Right renal cortex interstitium (tissue), 3 donors: ENCODE data around the gene ZNF488. TPM values are rescaled to one million over a fixed set of nuclear protein-coding genes. Genes with fewer than 3 reads are reported as not detected.
"Not testable (repeated sequence)": the region's sequence is repeated elsewhere in the genome, so short reads cannot be mapped to it uniquely, and the experiment has no call there.

Experiments
- DNase-seq, 3 donors: peaks; one replicate each; pipeline ENCODE4 v3.0.0-alpha.2; 2013; ENCODE audit warnings: low read depth in 3 of 3, low spot score in 2 of 3
- polyA plus RNA-seq, 3 donors: library from polyadenylated mRNA; unstranded; fragments of 120-200 nt; gene quantifications; one replicate each; pipeline ENCODE4 v1.2.1, GENCODE V29; 2013; ENCODE audit not compliant: insufficient read length in 3 of 3

The ZNF488 gene
- polyA plus RNA-seq, 3 donors: 5.9 to 6.6 (median 6.4) TPM

DNA sequence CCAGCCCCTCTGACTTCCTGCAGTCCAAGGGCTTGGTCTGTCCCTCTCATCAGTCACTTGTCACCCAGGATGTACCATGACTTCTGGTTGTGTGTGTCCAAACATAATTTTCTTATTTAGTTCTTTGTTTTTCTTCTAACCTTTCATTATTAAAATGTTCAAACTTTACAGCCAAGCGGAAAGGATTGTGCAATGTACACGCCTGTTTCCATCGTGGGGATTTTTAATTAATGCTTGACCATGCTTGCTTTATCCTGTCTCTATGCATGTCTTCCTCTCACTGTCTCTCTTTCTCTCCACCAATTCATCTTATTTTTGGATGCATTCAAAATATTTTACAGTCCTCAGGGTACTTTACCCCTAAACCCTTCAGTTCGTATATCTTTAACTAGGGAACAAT lies 26.2 kb upstream of the ZNF488 start:
- DNase-seq: no peak

DNA sequence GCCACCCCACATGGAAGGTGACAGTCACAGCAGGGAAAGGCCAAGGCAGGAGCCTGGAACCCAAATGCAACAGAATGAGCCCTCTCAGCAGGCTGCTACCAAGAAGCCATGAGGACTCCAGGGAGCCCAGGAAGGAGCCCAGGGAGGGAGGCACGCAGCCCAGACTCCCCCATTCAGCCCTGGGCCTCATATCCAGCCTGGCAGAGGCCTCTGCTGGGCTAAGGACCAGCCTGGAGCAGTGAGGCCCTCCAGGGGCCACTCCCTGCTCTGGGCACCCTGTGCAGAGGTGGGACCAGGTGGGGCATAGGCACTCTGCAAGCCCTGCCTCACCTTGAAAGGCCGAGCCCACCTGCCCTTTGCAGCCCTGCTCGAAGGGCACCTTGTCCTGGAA lies 25.8 kb upstream of the ZNF488 start:
- DNase-seq: no peak

DNA sequence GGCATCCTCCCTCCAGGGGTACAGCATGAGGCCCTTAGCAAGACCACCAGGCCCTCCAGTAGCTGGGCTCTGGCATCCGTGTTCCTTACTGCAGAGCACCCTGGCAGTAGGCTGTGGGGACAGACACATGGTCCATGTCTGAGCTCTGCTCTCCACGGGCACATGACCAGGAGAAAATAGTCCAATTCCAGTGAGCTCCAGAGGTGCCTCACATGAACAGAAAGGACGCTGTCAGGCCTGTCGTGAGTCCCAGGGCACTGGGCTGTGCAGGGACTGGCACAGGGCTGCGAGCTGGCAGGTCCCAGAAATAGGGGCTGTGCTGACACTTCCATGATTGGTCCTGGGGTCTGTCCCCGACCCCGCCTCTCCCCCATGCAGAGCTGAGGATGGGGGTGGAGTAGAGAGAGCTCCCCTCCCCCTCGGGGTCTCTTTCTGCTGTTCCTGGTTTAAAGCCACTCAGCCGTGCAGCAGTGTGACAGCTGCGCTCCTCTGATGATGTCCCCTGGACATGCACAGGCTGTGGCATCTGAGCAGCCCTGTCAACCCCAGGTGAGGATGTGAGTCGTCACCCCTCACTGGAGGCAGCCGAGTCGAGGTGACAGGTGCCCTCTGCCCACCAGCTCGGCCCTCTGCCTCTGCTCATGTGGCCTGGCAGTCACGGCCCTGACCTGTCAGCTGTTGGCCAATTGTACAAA lies 25.2 kb upstream of the ZNF488 start:
- DNase-seq: no peak

DNA sequence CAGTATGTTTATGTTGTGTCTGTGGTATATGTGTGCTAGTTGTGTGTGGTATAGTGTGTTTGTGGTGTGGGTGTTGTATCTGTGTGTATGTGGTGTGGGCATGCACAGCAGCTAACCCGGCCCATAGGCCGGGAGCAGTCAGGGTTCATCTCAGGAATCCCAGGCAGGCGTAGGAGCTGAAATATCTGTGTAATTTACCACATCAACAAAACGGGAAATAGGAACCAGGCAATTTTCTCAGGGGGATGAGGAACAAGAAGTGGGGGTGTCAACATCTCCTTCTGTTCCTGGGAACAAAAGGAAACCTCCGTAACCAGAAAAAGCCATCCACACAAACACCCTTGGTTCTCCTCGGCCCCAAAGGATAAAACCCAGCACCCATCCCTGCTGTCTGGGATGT lies 24.5 kb upstream of the ZNF488 start:
- DNase-seq: no peak

DNA sequence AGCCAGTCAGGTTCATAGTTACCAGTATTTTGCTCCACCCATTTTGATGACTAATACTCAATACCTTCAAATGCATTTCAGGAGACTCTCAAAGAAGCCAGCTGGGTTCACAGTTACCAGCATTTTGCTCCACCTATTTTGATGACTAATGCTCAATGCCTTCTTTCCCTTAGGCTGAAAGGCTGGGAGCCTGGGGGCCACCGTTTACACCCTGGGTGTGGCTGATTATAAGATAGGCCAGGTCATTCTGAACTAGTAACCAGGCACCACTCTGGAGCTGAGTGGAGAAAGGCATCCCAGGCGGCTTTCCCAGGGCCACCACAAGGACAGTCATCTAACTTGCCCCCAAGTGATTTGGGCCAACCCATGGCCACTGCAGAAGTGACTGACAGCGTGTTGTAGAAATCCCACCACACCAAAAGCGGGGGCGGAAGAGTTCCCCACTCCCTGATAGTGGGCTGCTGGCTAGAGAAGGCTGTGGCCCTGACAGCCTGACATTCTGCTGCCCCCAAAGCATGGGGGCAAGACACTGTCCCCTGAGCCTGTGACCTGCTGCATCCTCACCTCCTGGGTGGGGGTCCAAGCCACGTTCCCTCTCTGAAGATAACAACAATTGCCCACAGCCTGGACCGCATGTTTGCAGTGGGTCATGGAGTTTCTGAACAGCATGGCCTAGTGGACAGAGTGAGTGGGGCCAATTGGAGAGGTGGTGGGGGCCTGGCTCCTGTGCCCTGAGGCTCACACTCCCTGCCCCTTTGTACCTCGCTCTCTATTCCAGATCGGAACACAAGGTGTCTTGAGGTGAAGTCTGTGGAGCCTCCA lies 23.0 kb upstream of the ZNF488 start:
- no peak for DNase-seq

DNA sequence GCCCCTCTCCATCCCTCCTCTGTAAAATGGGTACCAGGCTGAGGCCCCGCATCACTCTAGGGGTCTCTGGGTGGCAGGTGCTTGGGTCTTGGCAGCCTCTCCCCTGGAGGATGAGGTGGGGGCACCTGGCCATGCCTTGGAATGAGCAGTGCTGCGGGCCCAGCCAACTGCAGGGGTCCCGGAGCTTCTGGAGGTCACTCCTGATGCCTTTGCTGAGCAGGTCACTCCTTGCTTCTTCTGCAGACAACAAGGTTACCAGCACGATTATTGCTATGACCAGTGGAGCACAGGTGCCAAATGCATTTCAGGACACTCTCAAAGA lies 22.4 kb upstream of the ZNF488 start:
- no peak for DNase-seq

DNA sequence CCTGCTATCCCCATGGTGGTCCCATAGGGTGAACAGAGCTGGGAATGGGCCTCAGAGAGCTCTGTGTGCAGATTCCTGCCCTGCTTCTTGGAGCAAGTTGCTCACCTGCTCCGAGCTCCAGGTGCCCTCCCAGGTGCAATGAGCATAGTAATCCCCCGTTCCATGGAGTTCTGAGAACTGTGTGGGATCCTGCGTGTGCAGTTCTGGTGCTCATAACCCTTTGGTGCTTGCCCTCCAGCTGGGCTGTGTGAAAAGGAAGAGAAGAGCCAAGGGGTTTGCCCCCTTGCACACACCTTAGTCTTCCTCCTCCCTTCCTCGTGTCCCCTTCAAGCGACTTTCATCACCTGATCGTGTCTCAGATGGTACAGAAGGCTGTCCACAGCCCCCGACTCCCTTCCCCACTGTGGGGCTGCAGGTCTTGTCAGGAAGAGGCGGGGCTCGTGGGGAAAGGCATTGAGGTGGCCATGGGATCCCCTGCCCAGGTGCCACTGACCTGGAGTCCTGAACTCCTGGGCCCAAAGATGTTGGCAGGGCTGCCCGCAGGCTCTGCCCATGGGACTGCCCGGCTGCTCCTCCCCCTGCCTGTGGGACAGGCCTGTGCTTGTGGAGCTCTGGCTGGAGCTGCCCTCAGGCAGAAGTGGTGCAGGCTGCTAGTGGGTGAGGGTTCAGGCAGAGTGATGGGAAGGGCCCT lies 21.9 kb upstream of the ZNF488 start:
- no peak for DNase-seq

DNA sequence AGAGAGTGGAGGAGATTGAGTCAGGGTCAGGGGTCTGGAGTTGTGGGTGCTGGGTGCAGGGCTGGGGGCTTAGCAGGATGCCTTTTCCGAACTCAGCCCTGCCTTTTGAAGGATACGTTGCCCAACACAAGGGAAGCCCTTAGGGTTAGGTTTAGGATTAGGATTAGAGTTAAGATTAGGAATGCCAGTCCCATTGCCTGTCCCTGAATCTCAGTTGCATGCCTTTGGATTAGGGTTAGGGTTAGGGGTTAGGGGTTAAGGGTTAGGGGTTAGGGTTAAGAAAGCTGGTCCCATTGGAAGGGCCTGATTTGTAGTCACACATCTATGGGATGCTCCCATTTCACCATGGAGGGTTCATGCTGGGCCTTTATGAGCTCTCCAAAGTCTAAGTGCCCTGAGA lies 20.8 kb upstream of the ZNF488 start:
- no peak for DNase-seq

DNA sequence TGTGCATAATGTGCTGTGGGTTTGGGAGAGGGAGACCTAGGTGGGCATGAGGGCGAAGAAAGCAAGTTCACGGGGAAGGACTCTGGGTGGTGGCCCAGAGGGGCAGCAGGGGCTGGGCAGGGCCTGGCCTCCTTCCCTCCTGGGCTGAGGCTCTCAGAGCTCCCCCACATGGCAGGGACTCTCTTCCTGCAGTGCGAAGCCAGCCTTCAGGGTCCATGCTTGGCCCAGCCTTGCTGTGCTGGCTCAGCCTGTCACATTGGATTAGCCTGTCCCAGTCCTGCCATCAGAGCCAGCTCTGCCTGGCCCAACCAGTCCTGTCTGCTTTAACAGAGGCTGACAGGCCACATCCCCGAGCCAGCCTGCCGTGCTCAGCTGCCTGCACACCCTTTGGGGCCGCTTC lies 20.4 kb upstream of the ZNF488 start:
- no peak for DNase-seq

DNA sequence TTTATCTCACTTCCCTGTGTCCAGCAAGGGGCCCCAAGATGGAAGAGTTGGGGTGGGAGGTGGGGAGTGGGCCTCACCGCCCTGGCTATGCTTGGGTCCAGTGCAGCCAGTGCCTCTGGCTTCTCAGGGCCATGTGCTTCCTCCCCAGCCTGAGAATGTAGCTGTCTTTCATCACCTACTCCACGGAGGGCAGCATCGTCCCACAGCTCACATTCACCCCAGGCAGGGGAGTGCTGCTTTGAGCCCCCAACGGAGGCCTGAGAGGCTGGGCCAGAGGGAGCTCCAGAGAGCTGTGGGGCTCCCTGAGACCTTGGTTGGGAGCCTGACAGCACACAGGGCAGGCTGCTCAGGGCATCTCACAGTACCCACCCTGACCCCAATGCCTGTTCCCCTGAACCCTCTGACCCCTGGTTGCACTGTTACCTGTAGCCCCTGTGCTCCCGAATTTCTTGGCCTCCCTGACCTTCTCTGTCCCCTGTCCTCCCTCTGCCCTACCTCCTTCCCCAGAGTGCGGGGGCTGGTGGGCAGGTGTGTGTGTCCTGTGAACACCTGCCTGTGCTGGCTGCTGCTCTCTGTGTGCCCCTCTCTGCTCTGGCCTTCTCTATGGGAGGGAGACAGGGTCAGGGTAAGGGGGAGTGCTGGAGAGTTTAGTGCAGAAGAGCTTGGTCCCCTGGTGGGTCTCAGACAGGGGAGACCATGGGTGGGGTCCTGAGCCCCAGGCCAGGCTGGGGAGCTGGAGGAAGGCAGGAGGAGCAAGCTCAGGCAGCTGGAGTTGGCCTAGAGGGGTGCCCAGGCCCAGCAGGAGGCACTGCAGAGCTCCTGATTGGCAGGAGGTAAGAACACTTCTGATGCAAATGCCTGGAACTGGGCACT lies 19.6 kb upstream of the ZNF488 start:
- DNase-seq: no peak

DNA sequence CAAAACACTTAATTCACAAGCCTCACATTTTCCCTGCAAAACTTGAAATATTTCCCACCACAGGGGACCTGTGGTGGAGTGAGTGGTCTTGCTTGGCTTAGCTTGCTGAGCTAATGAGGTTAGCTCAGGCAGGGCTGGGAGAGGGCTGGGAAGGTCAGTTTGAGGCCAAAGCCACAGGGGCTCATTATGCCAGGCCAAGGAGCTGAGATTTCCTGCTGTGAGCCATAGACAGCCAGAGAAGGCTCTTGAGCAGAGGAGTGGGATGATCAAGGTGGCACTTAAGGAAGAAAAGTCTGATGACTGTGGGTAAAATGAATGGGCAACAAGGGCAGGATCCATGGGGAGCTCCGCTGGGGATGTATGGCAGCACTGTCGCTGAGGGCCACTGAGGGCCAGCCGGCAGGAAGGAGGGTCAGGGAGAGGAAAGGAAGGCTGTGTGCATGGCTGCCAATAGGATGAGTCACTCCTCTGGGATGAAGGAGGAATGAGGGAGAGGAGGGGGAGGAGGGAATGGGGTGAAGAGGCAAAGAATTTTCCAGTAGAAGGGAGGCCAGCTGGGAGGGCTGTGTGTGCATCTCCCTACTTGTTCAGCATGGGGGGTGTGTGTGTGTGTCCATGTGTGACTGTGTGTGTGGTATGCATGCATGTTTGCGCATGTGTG lies 18.7 kb upstream of the ZNF488 start:
- DNase-seq: no peak

DNA sequence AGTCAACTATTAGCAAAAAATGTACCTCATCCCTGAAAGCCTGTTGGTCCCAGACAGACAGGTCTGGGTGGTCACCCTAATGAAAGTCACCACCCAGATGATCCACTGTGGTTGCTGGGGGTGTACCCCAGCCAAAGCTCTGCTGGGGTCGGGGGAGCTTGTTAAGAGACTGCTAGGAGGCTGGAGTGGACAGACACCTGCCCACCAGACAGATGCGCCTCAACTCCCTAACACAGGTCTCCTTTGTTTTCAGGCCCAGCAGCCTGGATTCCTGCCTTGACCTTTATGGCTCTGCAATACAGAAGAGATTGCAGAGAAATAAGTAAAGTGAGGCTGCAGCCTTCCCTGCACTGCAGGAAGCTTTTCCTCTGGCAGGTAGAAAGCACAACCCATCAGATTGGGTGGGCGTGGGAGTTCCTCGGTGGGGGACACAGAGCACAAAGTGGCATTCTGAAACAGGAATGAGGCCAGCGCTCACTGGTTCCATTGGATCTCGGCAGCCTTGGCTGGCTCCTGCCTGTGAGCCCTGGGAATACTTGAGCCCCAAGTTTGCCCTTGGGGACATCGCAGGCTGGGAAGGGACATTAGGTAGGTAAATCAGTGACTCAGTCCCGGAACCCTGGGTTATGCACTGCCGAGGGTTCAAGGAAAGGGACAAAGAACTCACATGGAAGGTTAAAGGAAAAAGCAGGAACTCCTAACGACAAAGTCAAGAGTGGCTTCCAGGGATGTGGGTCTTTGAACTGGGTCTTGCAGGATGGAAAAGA lies 18.0 kb upstream of the ZNF488 start:
- DNase-seq: no peak

DNA sequence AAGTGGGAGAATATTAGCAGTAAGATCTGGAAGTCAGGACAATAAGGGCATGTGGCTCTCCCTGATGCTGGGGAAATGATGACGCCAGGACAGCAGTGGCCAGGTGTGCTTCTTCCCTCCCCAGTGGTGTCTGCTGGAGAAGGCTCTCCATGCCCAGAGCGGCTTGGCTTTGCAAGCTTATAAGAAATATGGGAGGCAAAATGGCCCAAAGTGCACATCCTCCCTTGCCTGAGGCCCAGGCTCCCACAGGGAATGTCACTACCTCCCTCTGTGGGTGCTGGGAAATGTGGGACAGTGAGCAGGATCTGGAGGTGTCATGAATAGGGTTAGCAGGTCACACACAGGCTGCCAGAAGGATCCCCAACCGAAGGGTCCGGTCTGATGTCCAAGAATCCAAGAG lies 17.1 kb upstream of the ZNF488 start:
- no peak for DNase-seq

DNA sequence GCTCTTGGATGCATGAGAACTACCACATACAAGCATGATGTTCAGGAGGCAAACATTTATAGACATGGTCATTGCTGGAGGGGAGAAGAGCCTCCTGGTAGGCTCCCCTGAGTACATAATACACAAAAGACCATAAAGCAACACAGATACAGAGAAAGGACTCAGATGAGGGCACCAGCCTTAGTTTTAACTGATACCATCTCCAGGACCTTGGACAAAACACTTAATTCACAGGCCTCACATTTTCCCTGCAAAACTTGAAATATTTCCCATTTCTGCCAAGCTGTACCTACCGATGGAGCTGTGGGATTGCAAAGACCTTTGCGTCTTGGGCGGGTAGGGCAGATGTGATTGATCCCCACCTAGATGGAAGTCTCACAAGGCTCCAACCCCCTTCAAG lies 16.7 kb upstream of the ZNF488 start:
- DNase-seq: no peak

DNA sequence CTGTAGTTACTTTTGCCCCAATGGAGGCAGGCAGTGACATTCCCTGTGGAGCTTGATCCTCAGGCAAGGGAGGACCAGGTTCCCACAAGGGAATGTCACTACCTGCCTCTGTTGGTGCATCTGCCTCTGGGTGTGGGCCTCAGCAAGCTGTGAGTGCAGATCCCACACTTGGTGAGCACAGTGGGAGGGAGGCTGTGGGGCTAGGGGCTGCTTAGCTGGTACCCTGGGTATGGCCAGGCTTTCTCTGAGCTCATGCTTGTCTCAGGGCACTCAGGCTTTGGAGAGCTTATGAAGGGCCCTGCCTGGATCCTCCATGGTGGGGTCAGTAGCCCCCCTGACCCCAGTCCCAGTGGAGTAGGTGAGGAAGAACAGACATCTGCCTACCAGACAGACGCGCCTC lies 16.2 kb upstream of the ZNF488 start:
- DNase-seq: no peak

DNA sequence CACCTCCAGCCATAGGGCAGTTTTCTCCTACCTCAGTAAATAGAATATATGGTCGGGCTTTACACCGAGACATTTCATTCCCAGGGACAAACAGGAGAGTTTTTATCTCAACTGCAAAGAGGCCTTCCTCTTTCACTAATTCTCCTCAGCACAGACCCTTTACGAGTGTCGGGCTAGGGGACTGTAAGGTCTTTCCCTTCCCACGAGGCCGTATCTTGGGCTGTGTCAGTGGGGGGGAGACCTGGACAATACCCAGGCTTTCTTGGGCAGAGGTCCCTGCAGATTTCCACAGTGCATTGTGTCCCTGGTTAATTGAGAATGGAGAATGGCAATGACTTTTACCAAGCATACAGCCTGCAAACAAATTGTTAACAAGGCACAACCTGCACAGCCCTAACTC lies 13.2 kb upstream of the ZNF488 start:
- DNase-seq: no peak

DNA sequence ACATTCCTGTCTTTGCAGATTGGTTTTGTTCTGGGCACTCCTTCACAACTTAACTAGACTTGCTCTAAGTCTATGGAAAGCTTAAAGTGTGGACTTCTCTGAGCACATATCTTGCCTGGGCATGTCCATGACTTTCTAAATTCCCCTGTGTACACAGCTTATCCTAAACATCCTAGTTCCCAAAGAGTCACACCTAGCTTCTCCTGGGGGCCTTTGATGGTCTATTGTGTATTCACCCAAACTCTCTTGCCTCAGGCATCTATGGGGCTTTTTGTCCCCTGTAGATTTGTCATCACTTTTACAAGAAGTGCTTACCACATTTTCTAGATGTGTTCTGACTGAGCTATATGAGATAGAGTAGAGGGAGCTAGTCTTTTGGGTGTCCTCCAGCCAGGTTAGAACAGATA lies 12.2 kb upstream of the ZNF488 start:
- no peak for DNase-seq

DNA sequence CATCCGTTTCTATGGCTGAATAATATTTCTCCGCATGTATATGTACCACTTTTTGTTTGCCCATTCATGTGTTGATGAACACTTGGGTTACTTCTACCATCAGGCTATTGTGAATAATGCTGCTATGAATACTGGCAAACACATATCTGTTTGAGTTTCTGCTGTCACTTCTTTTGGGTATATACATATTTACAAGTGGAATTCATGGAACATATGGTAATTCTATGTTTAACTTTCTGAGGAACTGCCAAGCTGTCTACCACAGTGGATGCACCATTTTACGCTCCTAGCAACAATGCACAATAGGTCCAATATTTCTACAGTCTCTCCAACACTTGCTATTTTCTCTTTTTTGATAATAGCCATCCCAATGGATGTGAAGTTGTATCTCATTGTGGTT lies 5.5 kb upstream of the ZNF488 start:
- DNase-seq: no peak

DNA sequence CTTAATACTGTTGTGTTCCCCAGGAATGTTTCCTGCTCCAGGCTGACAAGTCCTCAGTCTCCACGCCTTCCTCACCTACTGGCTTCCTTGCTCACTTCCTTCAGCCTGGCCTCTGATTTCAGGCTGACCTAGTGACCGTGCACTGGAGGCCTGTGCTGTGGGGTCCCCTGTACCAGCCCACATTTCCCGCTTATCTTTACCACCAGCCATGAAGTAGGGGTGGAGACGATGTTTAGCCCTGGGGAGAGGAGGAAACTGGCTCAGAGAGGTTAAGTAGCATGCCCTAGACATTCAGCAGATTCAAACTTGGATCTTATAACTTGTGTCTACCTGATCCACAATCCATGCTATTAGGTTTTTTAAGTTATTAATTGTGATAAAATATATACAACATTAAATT lies 4.8 kb upstream of the ZNF488 start:
- no peak for DNase-seq

DNA sequence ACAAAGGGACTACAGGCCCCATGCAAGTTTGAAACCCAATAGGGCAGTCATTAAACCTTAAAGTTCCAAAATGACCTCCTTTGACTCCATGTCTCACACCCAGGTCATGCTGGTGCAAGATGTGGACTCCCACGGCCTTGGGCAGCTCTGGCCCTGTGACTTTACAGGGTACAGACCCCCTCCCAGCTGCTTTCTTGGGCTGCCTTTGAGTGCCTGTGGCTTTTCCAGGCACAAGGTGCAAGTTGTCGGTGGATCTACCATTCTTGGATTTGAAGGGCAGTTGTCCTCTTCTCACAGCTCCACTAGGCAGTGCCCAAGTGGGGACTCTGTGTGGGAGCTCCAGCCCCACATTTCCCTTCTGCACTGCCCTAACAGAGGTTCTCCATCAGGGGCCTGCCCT lies 2.0 kb upstream of the ZNF488 start:
- DNase-seq: not testable (repeated sequence)
